Inflammatory macrophage treated with lipopolysaccharide for 1 hour (primary cell): Measurements from ENCODE around the gene COL20A1.
"Not testable (repeated sequence)": the region's sequence is repeated elsewhere in the genome, so short reads cannot be mapped to it uniquely, and the experiment has no call there.

Source experiments
- DNase-seq, 2 donors: peaks; one replicate each; pipeline ENCODE4 v3.0.0-alpha.2; 2020 to 2022

COL20A1 gene

DNA sequence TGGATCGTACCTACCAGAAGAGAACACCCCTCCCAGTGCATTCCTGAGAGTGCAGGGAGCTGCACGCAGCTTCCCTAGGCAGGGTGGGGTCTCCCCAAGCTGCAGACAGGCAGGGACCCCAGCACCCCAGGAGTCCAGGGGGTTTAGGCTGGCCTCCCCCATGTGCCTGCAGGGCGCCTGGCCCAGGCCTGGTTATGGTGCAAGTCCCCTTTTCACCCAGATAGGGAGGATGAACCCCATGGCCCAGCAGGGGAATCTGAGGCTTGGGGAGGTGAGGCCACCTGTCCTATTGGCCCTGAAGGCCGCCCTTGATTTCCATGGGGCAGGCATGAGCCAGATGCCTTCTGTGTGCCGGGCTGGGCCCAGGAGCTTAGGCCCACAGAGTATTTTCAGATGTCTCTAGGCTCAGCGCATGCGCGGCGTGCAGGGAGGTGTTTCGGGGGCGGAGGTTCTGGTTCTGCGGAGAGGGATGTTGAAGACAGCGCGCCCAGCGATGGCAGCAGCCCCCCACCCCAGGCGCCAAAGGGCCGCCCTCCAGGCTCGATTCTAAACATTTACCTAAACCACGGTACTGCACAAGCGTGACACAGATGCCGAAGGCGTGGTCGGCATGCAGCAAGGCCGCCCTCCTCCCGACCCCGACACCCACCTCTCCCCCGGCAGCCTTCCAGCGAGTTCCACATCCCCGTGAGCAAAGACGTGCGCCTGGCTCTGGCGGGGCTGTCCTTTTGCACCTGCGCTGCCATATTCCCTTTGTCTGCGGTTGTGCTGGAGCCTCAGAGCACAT, 29.4 kb downstream of the COL20A1 start:
- DNase-seq, result no peak

DNA sequence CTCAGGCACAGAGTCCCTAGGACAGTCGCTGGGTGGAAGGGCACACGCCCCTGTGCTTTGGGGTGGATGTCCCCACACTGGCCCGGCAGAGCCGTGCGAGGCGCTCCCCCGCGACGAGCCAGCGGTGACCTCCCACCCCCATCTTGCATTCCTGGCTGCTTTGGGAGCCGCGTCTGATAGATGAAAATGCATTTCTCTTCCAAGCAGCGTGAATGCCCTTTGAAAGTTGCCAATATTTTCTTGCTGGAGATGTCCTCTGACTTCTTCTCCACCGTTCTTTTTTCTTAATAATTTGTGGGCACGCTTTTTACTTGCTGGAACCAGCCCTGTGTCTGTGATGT, 29.9 kb downstream of the COL20A1 start:
- no peak for DNase-seq

DNA sequence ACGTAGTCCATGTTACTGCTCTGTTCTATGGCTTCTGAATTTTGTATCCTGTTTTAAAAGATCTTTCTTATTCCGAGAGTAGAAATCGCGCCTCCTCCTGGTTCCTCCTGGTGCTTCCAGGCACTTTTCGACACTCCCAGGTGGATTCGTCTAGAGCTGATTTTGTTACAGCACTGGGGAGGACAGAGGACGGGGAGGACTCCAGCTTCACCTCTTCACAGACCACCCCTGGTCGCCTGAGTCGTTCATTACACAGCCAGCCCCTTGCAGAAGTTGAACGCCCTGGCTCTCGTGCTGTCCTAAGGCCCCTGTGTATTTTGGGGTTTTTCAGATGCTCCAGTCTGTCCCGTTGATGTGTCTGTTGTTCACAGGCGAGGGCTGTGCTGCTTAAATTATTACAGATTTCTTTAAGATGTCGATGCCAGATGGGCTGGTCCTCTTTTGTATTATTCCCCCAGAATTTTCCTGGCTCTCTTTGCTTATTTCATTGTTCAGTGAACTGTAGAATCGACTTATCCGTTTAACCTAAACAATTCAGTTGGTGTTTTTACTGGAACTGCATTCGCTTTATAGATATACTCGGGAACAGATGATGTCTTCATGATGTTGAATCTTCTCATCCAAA, 30.5 kb downstream of the COL20A1 start:
- no peak for DNase-seq

DNA sequence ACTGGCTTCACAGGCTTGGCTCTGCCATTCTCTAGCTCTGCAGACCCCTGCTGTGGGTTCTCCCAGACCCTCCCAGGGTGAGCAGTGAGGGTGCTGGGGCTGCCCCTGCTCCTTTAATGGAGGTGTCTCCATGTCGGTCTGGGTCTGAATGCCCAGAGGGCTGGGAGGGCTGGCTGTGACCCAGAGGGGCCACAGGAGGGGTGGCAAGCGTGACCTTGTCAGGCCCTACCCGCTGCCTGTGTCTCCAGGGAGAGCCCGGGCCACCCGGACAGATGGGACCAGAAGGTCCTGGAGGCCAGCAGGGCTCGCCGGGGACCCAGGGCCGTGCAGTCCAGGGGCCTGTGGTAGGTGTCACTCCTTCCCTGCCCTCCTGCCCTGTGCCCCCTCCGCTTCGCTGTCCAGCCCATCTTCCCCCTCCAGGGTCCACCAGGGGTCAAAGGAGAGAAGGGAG, 32.1 kb downstream of the COL20A1 start:
- DNase-seq, result no peak

DNA sequence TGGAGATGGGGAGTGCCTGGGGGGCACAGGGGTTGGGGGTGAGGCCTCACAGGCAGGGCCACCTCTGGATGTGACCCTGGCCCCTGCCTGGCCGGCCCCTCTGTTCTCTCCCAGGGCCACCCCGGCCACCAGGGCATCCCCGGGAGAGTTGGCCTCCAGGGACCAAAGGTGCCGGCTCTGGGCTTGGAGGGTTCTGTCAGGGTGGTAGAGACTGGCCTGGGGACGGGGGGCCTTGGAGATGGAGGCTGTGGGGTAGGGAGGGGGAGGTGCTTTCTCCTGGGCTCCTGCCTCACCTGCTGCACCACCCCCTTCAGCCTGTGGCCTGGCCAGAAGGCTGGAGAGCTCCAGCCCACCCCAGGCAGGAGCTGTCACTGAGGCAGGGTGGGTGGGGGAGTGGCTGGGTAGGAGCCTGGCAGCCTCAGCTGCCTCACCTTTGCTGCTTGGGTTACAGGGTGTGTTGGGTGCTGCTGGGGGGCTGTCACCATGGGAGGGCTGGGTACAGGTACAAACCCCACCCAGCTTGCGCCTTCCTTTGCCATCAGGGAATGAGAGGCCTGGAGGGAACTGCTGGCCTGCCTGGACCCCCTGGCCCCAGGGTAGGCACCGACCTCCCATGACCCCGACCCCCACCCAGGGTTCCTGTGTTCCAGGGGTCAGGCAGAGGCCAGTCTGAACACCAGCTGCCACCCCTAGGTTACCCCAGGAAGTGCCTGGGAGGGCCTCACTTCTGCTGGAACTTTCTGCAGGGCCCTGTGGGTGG, 32.7 kb downstream of the COL20A1 start:
- no peak for DNase-seq

DNA sequence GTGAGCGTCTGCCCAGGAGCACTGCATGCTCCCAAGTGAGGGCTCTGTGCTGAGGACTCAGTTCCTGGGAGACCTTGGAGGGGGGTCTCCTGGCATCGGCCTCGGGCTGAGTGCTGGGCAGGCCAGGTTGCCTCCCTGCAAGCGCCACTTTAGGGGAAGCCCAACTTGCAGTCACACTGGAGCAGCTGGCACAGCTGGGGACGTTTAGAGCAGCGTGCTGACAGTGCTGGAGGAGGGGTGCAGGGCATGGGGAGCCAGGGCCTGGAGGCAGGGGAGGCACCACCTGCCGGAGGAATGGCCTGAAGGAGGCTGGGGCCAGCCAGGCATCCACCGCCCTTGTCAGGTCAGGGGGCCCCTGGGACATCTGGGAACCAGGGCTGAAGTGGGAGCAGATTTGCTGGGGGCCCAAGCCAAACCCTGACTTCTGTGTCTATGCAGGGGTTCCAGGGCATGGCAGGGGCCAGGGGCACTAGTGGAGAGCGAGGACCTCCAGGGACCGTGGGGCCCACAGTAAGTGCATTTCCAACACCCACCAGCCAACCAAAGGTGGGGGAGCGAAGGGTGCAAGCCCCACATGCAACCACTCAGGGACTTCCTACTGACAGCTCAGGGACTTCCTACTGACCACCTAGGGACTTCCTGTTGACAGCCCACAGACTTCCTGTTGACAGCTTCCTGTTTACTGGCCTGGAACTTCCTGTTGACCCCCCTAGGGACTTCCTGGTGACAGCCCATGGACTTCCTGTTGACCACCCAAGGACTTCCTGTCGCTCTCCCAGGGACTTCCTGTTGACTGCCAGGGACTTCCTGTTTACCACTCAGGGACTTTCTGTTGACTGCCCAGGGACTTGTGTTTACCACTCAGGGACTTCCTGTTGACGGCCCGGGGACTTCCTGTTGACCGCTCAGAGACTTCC, 33.6 kb downstream of the COL20A1 start:
- DNase-seq, result peak; percentile 7 to 18

DNA sequence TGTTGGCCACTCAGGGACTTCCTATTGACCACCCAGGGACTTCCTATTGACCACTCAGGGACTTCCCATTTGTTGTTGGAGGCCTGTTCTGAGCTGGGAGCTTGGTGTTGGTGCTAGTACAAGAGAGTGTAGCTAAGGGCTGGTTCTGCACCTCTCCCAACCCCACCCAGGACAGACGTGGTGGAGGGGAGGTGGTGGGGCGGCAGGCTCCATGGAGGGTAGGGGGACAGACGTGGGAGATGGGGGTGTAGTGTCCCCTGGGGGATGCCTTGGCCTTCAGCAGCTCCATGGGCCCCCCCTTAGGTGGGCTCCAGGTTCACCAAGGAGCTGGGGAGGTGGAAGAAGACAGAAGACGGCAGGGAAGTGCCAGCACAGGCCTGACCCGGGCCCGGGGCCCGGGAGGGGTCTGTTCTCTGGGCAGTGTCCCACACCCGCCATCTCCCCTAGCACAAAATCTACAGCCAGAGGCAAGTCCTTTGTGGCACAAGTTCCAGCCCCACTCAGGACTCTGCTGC, 34.3 kb downstream of the COL20A1 start:
- no peak for DNase-seq

DNA sequence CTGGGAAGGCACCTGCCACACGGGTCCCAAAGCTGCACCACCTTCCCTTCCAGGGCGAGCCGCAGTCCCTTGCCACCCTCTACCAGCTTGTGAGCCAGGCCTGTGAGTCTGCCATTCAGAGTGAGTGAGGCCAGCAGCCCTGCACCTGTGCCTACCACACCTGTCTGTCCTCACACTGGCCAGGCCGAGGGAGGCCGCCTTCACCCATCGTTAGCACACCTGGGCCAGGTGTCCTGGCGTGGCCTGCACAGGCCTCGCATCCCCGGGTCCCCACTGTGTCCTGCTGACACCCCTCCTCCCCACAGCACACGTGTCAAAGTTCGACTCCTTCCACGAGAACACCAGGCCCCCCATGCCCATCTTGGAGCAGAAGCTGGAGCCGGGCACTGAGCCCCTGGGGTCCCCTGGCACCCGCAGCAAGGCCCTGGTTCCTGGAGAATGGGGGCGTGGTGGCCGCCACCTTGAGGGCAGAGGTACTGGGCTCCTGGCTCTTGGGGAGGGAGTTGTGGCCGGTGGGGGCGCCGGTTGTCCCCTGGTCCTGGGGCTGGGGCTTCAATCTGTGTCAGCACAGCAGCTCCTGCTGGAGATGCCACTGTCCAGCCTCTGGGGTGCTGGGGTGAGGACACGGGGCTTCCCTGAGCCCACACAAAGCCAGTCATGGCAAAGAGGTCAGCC, 35.2 kb downstream of the COL20A1 start:
- DNase-seq, result no peak

DNA sequence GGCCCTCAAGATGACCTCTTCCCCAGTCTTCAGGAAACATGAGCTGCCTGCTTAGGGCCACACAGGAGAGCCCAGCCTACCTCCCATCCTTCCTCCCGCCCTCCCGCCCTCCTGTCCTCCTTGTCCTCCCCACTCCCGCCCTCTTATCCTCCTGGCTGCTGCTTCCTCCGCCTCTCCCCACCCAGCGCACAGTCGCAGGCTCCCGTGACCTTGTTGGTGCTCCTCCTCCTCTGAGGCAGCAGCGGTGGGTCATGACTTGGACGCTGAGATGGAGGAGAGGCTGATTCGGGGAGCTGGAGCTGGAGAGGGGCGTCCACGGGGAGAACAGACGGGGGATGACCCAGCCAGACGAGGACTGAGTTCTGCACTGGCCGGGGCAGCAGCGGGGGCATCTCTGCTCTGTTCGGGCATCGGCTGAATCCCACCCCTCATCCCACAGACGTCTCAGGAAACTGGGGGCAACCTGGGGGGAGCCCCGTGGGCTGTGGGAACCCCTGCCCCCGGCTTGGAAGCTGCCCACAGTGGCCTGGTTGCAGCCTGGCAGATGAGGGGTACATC, 35.8 kb downstream of the COL20A1 start:
- DNase-seq, result no peak

DNA sequence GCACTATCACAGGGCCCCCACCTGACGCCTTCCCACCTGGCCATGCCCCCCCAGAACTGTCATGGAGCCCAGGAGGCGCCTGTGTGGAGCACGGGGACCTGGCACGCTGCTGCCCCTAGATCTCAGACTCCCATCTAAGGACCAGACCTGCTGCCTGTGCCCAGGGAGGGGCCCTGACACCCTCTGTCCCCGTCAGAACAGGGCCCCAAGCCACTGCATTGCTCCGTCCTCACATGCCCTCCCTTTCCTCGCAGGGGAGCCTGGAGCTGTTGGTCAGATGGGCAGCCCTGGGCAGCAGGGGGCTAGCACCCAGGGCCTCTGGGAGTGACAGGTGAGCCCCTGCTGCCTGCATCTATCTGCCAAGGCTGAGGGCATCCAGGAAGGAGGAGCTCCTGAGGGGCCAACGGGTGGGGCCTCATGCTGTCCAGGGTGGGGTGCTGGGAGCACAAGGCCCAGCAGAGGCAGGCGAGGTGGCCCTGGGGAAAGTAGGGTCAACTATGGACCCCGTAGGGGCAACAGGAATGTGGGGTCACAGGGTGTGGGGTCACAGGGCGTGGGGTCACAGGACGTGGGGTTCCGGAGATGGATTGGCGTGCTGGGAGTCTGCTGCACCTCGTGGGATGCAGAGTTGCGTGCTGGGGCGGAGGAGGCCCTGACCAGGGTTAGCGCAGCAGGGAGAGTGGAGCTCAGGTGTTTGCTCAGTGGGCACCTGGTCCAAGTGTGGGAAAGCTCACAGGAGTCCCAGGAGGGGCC, 36.5 kb downstream of the COL20A1 start:
- DNase-seq, result no peak

DNA sequence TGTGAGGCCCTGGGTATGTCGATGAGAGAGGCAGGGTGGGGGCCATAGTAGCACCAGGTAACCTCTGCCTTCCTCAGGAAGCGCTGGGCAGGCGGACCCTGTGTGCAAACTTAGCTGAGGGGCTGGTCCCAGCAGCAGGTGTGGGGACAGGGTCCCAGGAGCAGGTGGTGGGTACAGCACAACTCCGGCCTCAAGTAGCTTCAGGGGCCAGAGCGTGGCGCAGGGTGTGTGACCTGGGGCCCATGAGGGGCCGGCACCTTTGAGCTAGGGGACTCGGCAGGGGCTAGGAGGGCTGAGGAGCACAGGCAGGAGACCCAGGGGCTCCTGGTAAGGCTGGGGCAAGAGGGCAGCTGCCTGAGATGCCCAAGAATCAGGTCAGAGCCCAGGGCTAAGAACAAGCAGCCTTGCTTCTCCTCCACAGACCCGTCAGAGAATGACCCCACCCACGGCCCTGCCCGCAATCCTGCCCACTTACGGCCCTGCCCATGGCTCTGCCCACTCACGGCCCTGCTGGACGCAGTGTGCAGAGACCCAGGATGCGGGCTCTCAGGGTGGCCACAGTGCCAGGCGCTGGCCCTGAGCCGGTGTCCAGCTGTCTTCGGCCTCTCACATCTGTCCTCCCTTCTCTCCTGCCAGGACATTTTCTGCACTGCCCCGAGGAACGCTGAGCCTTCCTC, 37.2 kb downstream of the COL20A1 start:
- no peak for DNase-seq

DNA sequence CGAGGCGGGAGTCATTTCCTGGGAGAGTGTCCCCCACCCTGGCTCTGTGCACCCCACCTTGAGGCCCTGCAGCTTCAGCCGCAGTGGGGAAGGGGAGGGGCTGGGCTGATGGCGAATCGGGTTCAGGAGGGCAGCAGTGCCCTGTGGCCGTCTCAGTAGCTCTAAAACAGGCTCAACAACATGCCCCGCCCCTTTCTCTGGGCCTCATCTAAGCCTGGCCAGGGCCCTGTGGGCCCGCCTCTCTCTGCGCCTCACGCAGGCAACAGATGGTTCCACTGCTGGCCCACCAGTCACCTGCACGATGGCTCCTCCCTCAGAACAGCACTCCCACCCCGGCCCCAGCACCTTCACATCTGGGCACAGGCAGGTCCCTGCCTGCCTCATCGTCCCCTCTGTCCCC, 38.0 kb downstream of the COL20A1 start:
- DNase-seq, result no peak

DNA sequence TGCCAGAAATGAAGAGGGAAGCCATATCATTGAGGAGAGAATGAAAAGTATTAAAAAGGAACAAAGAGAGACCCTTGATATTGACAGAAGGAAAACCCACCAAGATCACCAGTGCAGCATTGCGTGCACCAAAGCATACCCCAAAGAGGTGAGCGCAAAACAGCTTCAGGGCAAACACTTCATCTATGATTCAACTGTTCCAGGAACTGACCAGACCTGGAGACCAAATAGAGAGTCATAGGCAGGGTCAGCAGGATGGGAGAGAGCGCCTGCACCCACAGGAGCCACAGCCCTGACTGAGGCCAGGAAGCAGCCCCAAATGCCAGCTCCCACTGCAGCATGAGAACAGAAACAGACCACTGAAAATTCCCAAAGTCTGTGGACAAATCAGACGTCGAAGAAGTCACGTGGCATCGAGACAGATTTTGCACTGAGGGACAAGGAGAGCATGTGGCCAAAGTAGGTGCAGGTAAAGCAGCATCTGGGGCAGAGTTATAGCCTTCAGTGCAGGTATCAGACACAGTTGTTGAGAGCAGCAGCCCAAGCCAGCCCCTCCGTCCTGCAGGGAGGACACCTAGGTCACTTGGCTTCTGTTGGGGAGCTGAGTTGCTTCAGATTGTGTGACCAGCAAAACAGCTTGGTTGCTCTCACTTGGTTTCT, 38.9 kb downstream of the COL20A1 start:
- no peak for DNase-seq

DNA sequence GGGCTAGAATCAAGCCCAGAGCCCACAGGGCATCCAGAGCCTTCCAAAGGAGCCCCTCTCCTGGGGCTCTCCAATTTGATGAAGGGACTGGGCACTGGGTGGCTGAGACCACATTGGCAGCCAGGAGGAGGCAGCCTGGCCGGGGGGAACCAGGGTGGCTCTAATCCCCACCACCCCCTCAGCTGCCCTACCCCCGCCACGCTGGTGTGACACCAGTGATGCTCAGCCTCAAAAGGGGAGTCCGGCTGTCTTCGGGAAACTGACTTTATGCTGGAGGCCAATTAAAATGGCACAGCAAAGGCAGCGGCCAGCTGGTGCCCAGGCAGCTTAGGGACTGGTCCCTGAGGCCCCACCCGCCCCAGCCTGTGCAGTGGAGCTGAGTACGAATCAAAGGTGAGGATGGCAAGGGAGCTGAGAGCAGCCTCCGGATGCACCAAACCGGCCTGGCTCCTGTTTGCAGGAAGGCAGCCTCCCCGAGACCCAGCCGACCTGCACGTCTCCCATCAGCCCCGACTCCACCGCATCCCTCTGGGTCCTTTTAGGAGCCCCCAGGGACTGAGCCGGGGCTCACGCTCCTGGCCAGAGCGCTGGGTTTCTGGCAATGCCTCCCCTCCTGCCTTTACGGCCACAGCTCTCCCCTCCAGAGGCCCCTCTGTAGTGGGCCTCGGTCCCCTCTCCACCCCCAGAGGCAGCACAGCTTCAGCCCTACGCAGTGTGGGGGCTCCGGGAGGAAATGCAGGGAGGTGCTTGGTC, 39.7 kb downstream of the COL20A1 start:
- no peak for DNase-seq

DNA sequence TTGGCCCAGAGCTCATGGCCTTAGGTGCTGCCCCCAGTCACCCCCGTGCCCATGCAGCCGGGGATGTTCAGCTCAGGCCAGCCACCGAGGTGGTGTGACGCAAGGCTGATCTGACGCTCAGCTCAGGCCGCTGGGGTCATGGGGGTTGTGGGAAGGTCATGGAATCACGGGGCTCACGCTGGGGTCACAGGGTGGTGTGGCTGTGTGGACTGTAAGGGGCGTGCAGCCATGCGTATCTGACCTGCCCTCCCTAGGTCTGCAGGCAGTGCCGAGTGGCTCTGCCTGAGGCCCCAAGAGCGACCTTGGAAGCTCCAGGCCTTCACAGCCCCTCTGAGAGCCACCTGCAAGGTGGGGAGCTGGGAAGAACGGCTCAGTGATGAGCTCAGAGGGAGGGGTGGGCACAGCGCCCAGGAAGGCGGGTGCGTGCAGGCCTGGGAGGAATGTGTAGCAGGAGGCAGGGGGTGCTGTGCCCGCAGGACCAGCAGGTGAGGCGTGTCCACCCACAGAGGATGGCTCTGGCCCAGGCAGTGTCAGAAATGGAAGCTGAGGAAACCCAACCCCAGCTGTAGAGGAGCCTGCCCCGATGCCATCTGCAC, 40.4 kb downstream of the COL20A1 start:
- DNase-seq, result no peak

DNA sequence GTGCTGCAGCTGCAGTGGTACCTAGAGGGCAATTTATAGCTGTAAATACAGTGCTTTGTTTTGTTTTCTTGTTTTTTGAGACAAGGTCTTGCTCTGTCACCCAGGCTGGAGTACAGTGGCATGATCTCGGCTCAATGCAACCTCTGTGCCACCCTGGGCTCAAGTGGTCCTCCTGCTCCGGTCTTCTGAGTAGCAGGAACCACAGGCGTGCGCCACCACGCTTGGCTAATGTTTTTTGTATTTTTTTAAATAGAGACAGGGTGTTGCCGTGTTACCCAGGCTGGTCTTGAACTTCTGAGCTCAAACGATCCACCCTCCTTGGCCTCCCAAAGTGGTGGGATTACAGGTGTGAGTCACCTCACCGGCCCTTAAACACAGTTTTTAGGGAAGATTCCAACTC, 41.4 kb downstream of the COL20A1 start:
- no peak for DNase-seq

DNA sequence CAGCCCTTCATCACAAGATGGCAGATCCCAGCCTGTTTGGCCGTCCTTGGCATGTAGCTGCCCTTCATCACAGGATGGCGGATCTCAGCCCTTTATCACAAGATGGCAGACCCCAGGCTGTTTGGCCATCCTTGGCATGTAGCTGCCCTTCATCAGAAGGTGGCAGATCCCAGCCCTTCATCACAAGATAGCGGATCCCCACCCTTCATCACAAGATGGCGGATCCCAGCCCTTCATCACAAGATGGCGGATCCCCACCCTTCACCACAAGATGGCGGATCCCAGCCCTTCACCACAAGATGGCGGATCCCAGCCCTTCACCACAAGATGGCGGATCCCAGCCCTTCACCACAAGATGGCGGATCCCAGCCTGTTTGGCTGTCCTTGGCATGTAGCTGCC, 42.1 kb downstream of the COL20A1 start:
- DNase-seq, result not testable (repeated sequence)

DNA sequence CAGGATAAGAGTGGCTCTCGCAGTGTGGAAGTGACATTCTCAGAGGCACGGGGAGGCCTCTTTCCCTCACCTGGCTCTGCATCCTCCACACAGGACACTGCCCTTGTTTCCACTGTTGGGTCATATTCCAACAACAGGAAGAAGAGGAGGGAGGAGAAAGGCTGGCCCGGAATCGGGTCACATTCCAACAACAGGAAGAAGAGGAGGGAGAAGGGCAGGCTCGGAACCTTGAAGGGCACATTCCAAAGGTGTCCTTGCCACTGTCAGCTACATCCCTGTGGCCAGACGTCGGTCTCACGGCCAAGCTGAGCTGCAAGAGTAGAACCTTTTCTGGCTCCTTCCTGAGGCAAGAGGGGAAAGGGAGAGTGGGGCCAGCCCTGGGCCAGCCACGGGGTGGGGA, 42.7 kb downstream of the COL20A1 start:
- DNase-seq, result no peak
